DMS153 treated with DMSO at 0.1 percent for 48 hours (cell line): ENCODE results near the gene TTC17.
"Not testable (repeated sequence)": the region's sequence is repeated elsewhere in the genome, so short reads cannot be mapped to it uniquely, and the experiment has no call there.

Experiments
- DNase-seq: peaks from one replicate; lab custom pipeline; 2025; ENCODE audit not compliant: unreplicated experiment; lab: John Stamatoyannopoulos, UW

Gene TTC17, protein sequence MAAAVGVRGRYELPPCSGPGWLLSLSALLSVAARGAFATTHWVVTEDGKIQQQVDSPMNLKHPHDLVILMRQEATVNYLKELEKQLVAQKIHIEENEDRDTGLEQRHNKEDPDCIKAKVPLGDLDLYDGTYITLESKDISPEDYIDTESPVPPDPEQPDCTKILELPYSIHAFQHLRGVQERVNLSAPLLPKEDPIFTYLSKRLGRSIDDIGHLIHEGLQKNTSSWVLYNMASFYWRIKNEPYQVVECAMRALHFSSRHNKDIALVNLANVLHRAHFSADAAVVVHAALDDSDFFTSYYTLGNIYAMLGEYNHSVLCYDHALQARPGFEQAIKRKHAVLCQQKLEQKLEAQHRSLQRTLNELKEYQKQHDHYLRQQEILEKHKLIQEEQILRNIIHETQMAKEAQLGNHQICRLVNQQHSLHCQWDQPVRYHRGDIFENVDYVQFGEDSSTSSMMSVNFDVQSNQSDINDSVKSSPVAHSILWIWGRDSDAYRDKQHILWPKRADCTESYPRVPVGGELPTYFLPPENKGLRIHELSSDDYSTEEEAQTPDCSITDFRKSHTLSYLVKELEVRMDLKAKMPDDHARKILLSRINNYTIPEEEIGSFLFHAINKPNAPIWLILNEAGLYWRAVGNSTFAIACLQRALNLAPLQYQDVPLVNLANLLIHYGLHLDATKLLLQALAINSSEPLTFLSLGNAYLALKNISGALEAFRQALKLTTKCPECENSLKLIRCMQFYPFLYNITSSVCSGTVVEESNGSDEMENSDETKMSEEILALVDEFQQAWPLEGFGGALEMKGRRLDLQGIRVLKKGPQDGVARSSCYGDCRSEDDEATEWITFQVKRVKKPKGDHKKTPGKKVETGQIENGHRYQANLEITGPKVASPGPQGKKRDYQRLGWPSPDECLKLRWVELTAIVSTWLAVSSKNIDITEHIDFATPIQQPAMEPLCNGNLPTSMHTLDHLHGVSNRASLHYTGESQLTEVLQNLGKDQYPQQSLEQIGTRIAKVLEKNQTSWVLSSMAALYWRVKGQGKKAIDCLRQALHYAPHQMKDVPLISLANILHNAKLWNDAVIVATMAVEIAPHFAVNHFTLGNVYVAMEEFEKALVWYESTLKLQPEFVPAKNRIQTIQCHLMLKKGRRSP

DNA sequence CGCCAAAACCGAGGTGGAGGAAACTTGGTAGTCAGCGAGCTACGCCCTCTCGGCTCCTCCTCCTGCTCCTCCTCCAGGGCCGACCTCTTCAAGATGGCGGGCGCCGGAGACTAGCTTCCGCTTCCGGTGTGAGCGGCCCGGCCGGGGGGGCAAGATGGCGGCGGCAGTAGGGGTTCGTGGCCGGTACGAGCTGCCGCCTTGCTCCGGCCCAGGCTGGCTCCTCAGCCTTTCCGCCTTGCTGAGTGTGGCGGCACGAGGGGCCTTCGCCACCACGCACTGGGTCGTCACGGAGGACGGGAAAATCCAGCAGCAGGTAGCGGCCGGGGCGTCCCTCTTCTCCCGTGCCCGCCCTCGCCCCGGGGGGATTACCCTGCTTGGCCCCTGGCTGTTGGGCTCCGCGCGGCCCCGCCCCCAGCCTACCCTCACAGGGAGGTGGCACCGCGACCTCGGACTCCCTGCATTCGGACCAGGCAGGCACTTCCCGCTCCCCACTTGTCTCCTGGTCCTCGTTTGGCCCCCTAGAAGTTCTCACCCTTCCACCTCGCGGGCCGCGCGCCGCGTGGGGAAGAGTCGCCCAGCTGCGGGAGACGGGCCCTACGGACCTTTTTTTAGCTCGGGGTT, at the start of gene TTC17:
TTC17 (plus strand) TSS at position 120 of the 621 bp plus-strand sequence; CDS start at position 155, 35 bp downstream.
- peak; percentile 93 for DNase-seq

- DNase-seq: peak; percentile 85
Measured at GRCh38 chr11:43311791-43312607, 46.7 kb upstream of the TTC17 start, which contains the start of gene API5. API5 (plus strand) TSS chr11:43311996; CDS start chr11:43312128, 132 bp downstream.

GRCh38 chr11:43315966-43316365, 42.8 kb upstream of the TTC17 start:
- no peak for DNase-seq

DNA sequence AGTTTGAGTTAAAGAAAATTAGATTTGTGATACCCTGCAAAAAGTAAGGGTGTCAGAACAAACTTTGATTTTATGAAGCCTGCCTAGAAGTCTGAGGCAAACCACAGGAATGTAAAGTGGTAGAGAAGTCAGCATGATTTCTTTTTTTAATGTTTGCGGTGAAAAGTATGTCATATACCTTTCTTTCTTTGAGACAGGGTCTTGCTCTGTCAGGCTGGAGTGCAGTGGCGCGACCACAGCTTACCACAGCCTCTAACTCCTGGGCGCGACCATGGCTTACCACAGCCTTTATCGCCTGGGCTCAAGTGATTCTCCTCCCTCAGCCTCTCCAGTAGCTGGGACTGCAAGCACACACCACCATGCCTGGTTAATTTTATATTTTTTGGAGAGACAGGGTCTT, 42.3 kb upstream of the TTC17 start:
- DNase-seq: no peak

GRCh38 chr11:43327987-43328386, 30.7 kb upstream of the TTC17 start:
- DNase-seq: no peak

DNA sequence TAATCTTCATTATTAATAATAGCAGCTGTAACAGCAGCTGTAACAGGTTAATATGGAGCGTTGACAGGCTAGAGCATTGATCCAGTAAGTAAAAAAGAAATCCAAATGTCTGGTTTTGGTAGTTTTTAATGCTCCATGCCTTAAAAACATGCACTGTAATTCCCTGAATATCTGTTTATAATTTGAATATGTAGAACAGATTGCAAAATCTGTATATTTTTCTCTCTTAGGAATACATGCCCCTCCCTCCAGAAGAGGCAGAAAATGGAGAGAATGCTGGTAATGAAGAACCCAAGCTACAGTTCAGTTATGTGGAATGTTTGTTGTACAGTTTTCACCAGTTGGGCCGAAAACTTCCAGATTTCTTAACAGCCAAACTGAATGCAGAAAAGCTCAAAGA, 30.2 kb upstream of the TTC17 start:
- no peak for DNase-seq

- DNase-seq: no peak
Measured at GRCh38 chr11:43341159-43341558, 17.6 kb upstream of the TTC17 start.

DNA sequence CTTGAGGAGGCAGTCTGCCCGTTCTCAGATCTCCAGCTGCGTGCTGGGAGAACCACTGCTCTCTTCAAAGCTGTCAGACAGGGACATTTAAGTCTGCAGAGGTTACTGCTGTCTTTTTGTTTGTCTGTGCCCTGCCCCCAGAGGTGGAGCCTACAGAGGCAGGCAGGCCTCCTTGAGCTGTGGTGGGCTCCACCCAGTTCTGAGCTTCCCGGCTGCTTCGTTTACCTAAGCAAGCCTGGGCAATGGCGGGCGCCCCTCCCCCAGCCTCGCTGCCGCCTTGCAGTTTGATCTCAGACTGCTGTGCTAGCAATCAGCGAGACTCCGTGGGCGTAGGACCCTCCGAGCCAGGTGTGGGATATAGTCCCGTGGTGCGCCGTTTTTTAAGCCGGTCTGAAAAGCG, 7.3 kb upstream of the TTC17 start:
- DNase-seq: not testable (repeated sequence)

DNA sequence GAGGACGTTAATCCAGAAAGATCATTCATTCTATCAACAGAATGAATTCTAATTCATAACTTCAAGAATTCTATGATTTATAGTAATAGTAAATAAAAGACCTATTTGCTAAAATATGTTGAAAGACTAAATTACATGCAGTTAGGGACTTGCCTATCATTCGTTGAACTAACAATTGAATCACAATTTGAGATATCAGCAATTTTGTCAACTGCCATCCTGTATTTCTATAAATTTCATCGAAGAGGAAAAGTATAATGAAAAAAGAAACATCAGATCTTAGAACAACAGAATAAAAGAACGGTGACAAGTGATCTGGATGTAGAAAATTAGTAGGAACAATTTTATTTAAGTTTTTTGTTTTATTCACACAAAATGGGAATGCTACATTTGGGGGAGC, 4.4 kb upstream of the TTC17 start:
- no peak for DNase-seq

DNA sequence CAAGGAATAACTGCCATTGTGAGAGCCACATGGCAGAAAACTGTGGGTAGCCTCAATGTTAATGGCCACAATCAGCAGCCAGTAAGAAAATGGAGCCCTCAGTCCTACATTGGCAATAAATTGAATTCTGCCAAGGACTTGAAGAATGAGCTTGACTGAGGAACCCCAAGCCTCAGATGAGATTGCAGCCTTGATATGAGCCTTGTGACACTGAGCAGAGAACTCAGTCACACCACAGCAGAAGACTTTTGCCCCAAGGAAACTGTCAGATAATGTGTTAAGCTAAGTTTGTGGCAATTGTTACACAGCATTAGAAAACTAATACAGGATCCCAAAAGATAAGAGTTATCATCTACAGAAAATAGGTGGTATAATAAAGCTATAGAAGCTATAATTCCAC, 2.4 kb upstream of the TTC17 start:
- no peak for DNase-seq

GRCh38 chr11:43358279-43358800, 380 bp upstream of the TTC17 start:
- DNase-seq: no peak

- DNase-seq: no peak
Measured at GRCh38 chr11:43359422-43359818, 700 bp downstream of the TTC17 start.

GRCh38 chr11:43360361-43361032, 1.8 kb downstream of the TTC17 start:
- no peak for DNase-seq

- no peak for DNase-seq
Measured at GRCh38 chr11:43366677-43367076, 8.0 kb downstream of the TTC17 start.

DNA sequence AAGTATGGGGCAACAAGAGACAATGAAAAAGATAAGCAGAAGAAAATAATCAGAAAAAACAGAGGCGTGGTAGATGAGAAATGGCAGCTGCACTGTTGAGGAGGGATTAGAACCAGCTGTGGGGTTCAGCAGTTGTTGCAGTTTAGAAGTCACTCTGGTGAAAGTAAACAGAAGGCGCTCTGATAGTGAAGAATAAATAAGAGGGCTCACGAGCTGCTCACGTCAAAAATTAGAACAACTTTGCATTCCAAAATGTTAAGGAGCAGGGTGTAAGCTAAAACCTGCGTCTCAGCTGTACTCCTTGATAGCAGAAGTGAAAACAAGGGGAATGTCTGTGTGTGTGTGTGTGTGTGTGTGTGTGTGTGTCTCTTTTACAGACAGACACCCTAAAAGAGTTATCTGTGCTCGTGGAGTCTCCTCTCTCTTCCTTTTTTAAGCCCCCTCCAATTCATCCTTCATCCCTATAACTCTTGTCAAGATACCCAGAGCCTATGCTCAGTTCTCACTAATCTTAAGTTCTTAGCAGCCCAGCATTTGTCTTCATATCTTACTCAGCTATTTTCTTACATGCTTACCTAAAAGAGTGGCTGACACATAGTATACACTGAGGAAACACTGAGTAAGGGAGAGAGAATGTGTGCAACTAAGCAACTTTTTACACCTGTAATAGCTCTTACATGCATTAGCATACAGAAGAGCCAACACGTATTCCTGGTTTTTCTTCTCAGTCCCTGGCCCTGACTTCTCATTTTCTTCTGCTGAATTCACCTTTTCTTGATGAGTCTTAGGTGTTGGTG, 8.9 kb downstream of the TTC17 start:
- DNase-seq: no peak

DNA sequence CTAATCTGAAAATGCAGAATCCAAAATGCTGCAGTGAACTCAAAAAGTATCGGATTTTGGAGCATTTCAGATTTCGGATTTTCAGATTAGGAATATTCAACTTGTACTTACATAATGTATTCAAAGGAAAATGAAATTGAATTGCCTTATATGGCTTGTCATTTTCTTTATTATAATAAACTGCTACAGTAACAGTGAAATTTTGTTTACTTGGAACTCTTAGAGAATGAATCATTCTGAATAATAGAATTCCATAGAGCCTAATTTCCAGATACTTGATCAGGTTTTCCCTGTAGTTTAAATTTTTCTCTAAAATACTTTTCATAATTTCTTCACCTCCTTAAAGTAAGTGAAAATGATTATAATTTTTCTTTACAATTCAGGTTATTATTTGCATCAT, 17.3 kb downstream of the TTC17 start:
- no peak for DNase-seq

DNA sequence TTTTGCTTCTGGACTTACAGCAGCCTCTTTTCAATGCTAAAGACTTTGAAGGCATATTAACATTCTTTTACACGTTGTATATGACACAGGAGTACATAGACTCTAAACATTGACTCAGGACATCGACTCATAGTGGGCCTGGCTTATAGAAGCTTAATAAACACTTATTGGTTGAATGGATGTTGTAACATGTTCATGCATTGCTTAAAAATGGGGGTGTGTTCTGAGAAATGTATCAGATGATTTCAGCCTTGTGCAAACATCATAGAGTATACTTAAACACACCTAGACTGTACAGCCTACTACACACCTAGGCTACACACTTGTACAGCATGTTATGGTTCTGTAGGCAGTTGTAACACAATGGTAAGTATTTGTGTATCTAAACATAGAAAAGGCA, 17.9 kb downstream of the TTC17 start:
- no peak for DNase-seq

DNA sequence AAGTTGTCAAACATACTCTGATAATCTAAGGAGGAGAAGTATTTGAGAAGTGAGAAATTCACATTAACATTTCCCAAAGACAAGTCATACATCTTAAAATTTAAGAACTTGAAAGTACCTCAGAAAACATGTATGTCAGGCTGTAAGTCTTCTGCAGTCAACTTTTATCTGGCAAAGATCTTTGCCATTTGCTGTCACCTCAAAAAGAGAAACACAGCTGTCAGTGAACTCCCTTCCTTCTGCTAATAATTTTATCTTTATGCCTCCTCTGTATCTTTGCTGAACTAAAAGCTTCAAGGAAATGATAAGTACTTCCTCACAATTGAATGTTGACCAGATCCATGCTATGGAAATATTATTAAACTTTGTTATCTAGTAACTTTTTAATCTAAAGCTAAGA, 18.7 kb downstream of the TTC17 start:
- no peak for DNase-seq

- DNase-seq: no peak
Measured at GRCh38 chr11:43378897-43379296, 20.2 kb downstream of the TTC17 start.
